MCF 10A (cell line): ENCODE measurements around the gene RCOR1. TPM values are rescaled to one million over a fixed set of nuclear protein-coding genes. Genes with fewer than 3 reads are reported as not detected.

Source experiments
- BruUV-seq: library from RNA; stranded (reverse); fragments of 400-500 nt; replicated peaks from 2 replicates; lab custom pipeline; 2021; lab: Mats Ljungman, UMichigan
- CTCF ChIA-PET: fragments of 300-600 bp; sonication (Branson Sonifier 250); formaldehyde crosslinking; extraction: SDS; loops from one replicate; lab custom pipeline; 2021; ENCODE audit warnings: antibody characterized with exemption, inconsistent platforms; lab: Yijun Ruan, JAX
- POLR2A ChIA-PET: fragments of 300-600, 350-650 bp; sonication (Branson Sonifier 250); formaldehyde crosslinking; extraction: SDS; loops from one replicate; lab custom pipeline; 2020; ENCODE audit warnings: antibody characterized with exemption, inconsistent platforms; lab: Yijun Ruan, JAX
- DNase-seq: peaks from one replicate; pipeline ENCODE4 v3.0.0-alpha.2; 2018; ENCODE audit not compliant: unreplicated experiment
- H3K27ac Mint-ChIP-seq: one replicate; pipeline ENCODE4 v1.8.0; 2022; ENCODE audit warnings: mild to moderate bottlenecking, low read depth, mixed read lengths; ENCODE audit not compliant: unreplicated experiment
- H3K27me3 Mint-ChIP-seq: one replicate; pipeline ENCODE4 v1.8.0; 2022; ENCODE audit warnings: mixed read lengths; ENCODE audit not compliant: insufficient read depth, unreplicated experiment
- H3K36me3 Mint-ChIP-seq: one replicate; pipeline ENCODE4 v1.8.0; 2022; ENCODE audit warnings: mild to moderate bottlenecking, moderate library complexity, mixed read lengths; ENCODE audit not compliant: insufficient read depth, unreplicated experiment
- H3K4me1 Mint-ChIP-seq: one replicate; pipeline ENCODE4 v1.8.0; 2022; ENCODE audit warnings: mixed read lengths; ENCODE audit not compliant: insufficient read depth, unreplicated experiment
- H3K4me3 Mint-ChIP-seq: one replicate; pipeline ENCODE4 v1.8.0; 2022; ENCODE audit warnings: mild to moderate bottlenecking, moderate library complexity, mixed read lengths; ENCODE audit not compliant: unreplicated experiment
- H3K9me3 Mint-ChIP-seq: one replicate; pipeline ENCODE4 v1.8.0; 2022; ENCODE audit warnings: mixed read lengths; ENCODE audit not compliant: unreplicated experiment
- intact Hi-C: fragments of 100-400 bp; cut with micrococcal nuclease; formaldehyde crosslinking; loops from 2 replicates; pipeline ENCODE4 v1.14.1; 2022
- total RNA-seq: library from RNA; stranded (reverse); gene quantifications from 2 replicates; pipeline ENCODE4 v1.2.3, GENCODE V29; 2022
- TF ChIP-seq, protein P1 (sequence below): fragments of 200-600 bp; IDR thresholded peaks from one replicate; pipeline ENCODE4 v1.8.0; 2022; ENCODE audit warnings: antibody characterized with exemption, mild to moderate bottlenecking; ENCODE audit not compliant: unreplicated experiment

The RCOR1 gene
- total RNA-seq, 1 experiment from 2014 or later: 45.6 TPM

DNA sequence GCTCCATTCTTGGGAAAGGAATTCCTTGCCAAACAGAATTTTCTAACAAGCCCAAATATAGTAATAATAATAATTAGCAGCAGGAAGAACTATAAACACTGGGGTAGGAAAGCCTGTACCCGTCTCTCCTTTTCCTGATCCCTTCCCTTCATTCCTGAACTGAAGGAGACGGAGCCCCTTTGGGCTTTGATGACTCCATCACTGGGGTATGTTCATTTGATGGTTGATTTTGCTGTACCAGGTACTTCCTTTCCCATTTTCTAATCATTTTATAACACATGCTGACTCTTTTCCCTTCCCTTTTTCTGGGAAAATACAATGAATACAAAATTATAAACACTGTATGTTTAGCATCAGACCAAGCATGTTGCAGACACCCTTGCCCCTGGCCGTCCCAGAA is 3.6 kb upstream of the RCOR1 start:
- ChIA-PET POLR2A (interaction anchor here (0.9 to 1.0 kb wide), 2 partner anchors 60 to 64 kb away, joined by 3 read pairs; no protein-coding TSS in a partner anchor), CTCF (interaction anchor here (0.6 to 1.1 kb wide), 3 partner anchors 9 to 56 kb away, joined by 3 to 5 read pairs (median 3); no protein-coding TSS in a partner anchor)
- intact Hi-C loops: no loop called here
- TF ChIP-seq, protein P1, sequence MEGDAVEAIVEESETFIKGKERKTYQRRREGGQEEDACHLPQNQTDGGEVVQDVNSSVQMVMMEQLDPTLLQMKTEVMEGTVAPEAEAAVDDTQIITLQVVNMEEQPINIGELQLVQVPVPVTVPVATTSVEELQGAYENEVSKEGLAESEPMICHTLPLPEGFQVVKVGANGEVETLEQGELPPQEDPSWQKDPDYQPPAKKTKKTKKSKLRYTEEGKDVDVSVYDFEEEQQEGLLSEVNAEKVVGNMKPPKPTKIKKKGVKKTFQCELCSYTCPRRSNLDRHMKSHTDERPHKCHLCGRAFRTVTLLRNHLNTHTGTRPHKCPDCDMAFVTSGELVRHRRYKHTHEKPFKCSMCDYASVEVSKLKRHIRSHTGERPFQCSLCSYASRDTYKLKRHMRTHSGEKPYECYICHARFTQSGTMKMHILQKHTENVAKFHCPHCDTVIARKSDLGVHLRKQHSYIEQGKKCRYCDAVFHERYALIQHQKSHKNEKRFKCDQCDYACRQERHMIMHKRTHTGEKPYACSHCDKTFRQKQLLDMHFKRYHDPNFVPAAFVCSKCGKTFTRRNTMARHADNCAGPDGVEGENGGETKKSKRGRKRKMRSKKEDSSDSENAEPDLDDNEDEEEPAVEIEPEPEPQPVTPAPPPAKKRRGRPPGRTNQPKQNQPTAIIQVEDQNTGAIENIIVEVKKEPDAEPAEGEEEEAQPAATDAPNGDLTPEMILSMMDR: no peak
- peaks cover 23% of the 10 kb centered on the region for H3K4me1 Mint-ChIP-seq
- no peaks in the 10 kb centered on the region for H3K27me3 Mint-ChIP-seq
- no TSS peak for BruUV-seq
- H3K4me3 Mint-ChIP-seq: no peak overlapping the region
- no peak overlapping the region for H3K27ac Mint-ChIP-seq
- peaks cover 8% of the 10 kb centered on the region for H3K36me3 Mint-ChIP-seq
- DNase-seq: no peak
- H3K9me3 Mint-ChIP-seq: no peaks in the 10 kb centered on the region

DNA sequence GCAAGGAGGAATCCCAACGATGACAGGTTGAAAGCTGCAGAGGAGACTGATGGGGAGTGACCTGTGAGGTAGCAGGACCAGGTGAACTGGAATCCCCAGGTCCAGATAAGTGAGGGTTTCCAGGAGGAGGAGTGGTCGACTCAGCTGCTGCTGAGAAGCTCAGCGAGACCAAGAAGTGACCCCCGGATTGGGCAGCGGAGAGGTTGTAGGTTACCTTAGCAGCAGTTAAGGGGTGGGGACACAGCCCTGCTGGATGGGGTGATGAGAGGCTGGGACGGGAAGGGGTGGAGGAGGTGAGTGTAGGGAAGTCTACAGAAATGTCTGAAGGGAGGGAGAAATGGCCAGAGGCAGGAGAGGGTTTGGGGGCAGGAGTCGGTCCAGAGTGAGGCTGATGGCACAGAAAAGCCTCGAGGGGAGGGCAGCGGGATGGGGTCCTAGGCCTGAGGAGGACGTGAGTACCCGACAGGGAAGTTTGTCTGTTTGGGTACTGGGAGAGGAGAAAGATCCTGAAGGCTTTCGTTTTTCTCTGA is 2.6 kb upstream of the RCOR1 start:
- intact Hi-C loops: loop anchor here (2.0 kb wide), 1 partner anchor 37 kb away; no protein-coding TSS in a partner anchor
- CTCF ChIA-PET: interaction anchor here (0.6 to 1.2 kb wide), 4 partner anchors 57 to 885 kb away, joined by 3 to 5 read pairs (median 4); no protein-coding TSS in a partner anchor
- BruUV-seq: no TSS peak
- no peak overlapping the region for H3K4me3 Mint-ChIP-seq
- peaks cover 18% of the 10 kb centered on the region for H3K36me3 Mint-ChIP-seq
- TF ChIP-seq, protein P1: no peak
- peaks cover 30% of the 10 kb centered on the region for H3K4me1 Mint-ChIP-seq
- no peaks in the 10 kb centered on the region for H3K9me3 Mint-ChIP-seq
- POLR2A ChIA-PET: interaction anchor here (0.7 to 1.9 kb wide), 5 partner anchors 58 to 142 kb away, joined by 3 to 11 read pairs (median 3); no protein-coding TSS in a partner anchor
- no peaks in the 10 kb centered on the region for H3K27me3 Mint-ChIP-seq
- H3K27ac Mint-ChIP-seq: peak overlapping the region; percentile 85
- DNase-seq: no peak

DNA sequence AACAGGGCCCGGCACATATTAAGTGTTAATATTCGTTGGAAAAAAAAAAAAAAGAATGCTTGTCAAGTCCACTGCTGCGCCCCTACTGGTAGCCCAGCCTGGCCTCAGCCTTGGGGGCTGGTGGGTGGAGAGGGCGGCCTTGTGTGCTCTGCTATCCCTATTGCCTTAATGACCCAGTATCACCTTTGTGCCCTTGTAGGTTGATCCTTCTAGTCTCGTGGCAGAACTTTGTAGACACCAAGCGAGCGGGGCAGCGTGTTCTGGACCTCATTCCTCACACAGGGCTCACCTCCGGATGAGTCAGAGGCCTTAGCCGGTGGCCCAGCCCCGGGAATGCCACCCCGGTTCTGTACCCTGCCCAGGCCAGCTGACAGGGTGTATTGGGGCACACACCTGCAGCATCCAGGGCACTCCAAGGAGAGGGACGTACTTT is 1.8 kb upstream of the RCOR1 start:
- CTCF ChIA-PET: interaction anchor here (0.7 to 1.0 kb wide), 5 partner anchors 38 to 121 kb away, joined by 3 to 5 read pairs (median 3); no protein-coding TSS in a partner anchor
- POLR2A ChIA-PET: interaction anchor here (0.7 to 1.9 kb wide), 12 partner anchors 11 to 141 kb away, joined by 3 to 21 read pairs (median 6); partner anchors contain the start of gene ANKRD9
- intact Hi-C loops: loop anchor here (2.0 kb wide), 1 partner anchor 38 kb away; no protein-coding TSS in a partner anchor
- H3K36me3 Mint-ChIP-seq: peaks cover 18% of the 10 kb centered on the region
- peak overlapping the region; percentile 85 for H3K27ac Mint-ChIP-seq
- H3K27me3 Mint-ChIP-seq: no peaks in the 10 kb centered on the region
- H3K4me3 Mint-ChIP-seq: peak overlapping the region; percentile 85
- TF ChIP-seq, protein P1: peak; percentile 44
- no peaks in the 10 kb centered on the region for H3K9me3 Mint-ChIP-seq
- DNase-seq: peak; percentile 64
- no TSS peak for BruUV-seq
- H3K4me1 Mint-ChIP-seq: peaks cover 31% of the 10 kb centered on the region

DNA sequence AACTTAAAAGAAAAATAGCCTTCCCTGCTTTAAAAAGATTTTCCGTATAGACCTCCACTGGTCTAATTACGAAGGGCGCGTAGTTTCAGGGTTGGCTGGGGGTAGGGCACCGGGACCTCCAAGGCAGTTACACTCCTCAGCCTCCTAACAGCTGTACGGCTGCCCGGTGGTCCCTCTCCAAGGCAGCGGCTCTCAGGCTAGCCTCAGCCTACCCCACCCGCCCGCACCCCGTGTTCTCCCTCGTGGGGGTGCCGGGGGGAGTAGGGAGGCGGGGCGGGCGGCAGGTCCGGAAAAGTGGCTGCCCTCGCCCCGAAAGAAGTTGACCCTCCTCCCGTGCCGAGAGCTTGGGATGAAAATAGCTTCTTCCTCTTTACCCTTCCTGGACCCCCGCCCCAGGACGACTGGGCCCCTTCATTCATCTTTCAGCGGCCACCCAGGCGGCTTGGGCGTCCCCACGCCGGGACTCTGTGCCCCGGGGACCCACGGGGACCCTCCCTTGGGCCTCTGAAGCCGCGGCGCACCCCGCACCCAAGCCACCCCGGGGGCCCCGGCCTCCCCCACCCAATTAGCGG is 991 bp upstream of the RCOR1 start:
- intact Hi-C loops: loop anchor here (2.0 kb wide), 1 partner anchor 39 kb away; no protein-coding TSS in a partner anchor
- Mint-ChIP-seq H3K4me1 (peaks cover 29% of the 10 kb centered on the region), H3K4me3 (peak overlapping the region; percentile 85), H3K27ac (peak overlapping the region; percentile 85), H3K36me3 (peaks cover 21% of the 10 kb centered on the region), H3K9me3 (no peaks in the 10 kb centered on the region), H3K27me3 (no peaks in the 10 kb centered on the region)
- CTCF ChIA-PET: interaction anchor here (0.7 to 1.2 kb wide), 6 partner anchors 38 to 151 kb away, joined by 3 to 5 read pairs (median 3); no protein-coding TSS in a partner anchor
- BruUV-seq: no TSS peak
- DNase-seq: peak; percentile 34
- POLR2A ChIA-PET: interaction anchor here (0.9 to 1.9 kb wide), 11 partner anchors 12 to 82 kb away, joined by 3 to 21 read pairs (median 6); partner anchors contain the start of gene ANKRD9
- TF ChIP-seq, protein P1: no peak
